ENCODE results near the gene PDPN. TPM values are rescaled to one million over a fixed set of nuclear protein-coding genes. Genes with fewer than 3 reads are reported as not detected.

PDPN gene
- total and polyA plus RNA-seq, 2 donors from 2014 or later, result 4.6 to 7.4 TPM

DNA sequence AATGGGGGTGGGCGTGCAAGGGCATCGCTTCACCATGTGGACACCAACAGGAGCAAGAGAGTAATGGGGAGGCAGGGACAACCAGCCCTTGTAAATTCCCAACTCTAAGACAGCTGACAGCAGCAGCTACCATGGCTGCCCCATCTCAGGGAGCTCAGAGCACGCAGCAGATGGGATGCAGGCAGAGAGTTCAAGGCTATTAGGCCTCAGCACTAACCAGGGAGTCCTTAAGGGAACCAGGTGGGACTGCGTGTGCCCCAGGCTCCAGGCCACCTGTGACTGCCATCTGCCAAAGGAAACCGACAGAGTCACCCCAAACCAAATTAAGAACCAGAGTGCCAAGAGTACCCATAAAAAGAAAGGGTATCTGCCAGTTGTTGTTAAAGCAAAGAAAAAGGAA lies 82.7 kb downstream of the PDPN start:
- TF ChIP-seq, protein P1, sequence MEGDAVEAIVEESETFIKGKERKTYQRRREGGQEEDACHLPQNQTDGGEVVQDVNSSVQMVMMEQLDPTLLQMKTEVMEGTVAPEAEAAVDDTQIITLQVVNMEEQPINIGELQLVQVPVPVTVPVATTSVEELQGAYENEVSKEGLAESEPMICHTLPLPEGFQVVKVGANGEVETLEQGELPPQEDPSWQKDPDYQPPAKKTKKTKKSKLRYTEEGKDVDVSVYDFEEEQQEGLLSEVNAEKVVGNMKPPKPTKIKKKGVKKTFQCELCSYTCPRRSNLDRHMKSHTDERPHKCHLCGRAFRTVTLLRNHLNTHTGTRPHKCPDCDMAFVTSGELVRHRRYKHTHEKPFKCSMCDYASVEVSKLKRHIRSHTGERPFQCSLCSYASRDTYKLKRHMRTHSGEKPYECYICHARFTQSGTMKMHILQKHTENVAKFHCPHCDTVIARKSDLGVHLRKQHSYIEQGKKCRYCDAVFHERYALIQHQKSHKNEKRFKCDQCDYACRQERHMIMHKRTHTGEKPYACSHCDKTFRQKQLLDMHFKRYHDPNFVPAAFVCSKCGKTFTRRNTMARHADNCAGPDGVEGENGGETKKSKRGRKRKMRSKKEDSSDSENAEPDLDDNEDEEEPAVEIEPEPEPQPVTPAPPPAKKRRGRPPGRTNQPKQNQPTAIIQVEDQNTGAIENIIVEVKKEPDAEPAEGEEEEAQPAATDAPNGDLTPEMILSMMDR (IDR thresholded peaks at IDR 0.05; ENCODE audit: borderline replicate concordance, extremely low read depth, insufficient read depth), result no peak
- Histone ChIP-seq H3K4me1 (ENCODE audit: control insufficient read depth in 2 of 3, insufficient read depth in 2 of 3, low read depth in 1 of 3, low read length in 3 of 3) (peaks cover 0 to 2% (median 0%) of the 10 kb centered on the region in 3 donors), H3K27me3 (ENCODE audit: control insufficient read depth, insufficient read depth, low read length) (no peaks in the 10 kb centered on the region), H3K9me3 (ENCODE audit: control insufficient read depth in 2 of 3, insufficient read depth in 1 of 3, low read length in 3 of 3) (no peaks in the 10 kb centered on the region), H3K36me3 (ENCODE audit: control insufficient read depth in 2 of 3, insufficient read depth in 3 of 3, low read length in 3 of 3) (no peaks in the 10 kb centered on the region), H3K4me3 (ENCODE audit: low read length in 3 of 3) (no peak overlapping the region), H3K9ac (ENCODE audit: low read length in 3 of 3) (no peak overlapping the region), H3K27ac (ENCODE audit: low read depth in 2 of 2, low read length in 2 of 2) (no peak overlapping the region)
- intact Hi-C loops (cut with DNase I), result loop anchor here (5.0 kb wide), 1 partner anchor 296 kb away; no protein-coding TSS in a partner anchor
- no peak for DNase-seq
- no peak for FAIRE-seq

Other genes with a start within 250 kb of the PDPN start
- not detected for gene PRAMEF14, start 236.7 kb upstream of the PDPN start, total RNA-seq
- gene PRAMEF14, start 236.7 kb upstream of the PDPN start, polyA plus RNA-seq (ENCODE audit: insufficient read depth, low read depth, low replicate concordance), result not detected
- gene PRAMEF19, start 211.9 kb upstream of the PDPN start, total RNA-seq, result not detected
- not detected for gene PRAMEF19, start 211.9 kb upstream of the PDPN start, polyA plus RNA-seq (ENCODE audit: insufficient read depth, low read depth, low replicate concordance)
- gene PRAMEF17, start 194.2 kb upstream of the PDPN start, total RNA-seq, result not detected
- gene PRAMEF17, start 194.2 kb upstream of the PDPN start, polyA plus RNA-seq (ENCODE audit: insufficient read depth, low read depth, low replicate concordance), result not detected
- not detected for gene PRAMEF20, start 173.4 kb upstream of the PDPN start, total RNA-seq
- gene PRAMEF20, start 173.4 kb upstream of the PDPN start, polyA plus RNA-seq (ENCODE audit: insufficient read depth, low read depth, low replicate concordance), result not detected
- gene LRRC38, start 69.8 kb upstream of the PDPN start, total RNA-seq, result not detected
- gene LRRC38, start 69.8 kb upstream of the PDPN start, polyA plus RNA-seq (ENCODE audit: insufficient read depth, low read depth, low replicate concordance), result not detected
- 42.6 TPM for gene PRDM2, start 116.4 kb downstream of the PDPN start, total RNA-seq
- gene PRDM2, start 116.4 kb downstream of the PDPN start, polyA plus RNA-seq (ENCODE audit: insufficient read depth, low read depth, low replicate concordance), result 8.2 TPM

Data from kidney (tissue), 14 donors.